Measurements from ENCODE around the gene DDIT4.
"Not testable (repeated sequence)": the region's sequence is repeated elsewhere in the genome, so short reads cannot be mapped to it uniquely, and the experiment has no call there.

The DDIT4 gene

DNA sequence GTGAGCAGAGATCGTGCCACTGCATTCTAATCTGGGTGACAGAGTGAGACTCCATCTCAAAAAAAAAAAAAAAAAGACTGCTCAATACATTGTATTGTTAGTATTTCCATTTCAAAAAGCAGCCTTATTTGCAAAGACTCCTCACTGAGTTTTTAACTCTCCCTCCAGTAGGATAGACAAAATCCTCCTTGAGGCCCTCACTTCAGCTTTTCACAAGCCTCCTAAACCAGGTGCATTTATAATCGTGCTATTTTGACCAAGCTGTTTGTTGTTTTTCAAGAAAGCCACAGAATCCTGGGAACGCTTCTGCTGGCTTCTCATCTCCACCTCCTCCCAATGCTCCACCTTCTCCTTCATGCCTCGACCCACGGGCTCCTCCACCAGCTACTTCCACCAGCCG lies 6.3 kb upstream of the DDIT4 start:
- no peak for DNase-seq (ENCODE audit: low read depth in 2 of 2)

- no peak for DNase-seq (ENCODE audit: low read depth in 2 of 2)
Measured at GRCh38 chr10:72267819-72268399, 5.8 kb upstream of the DDIT4 start.

- DNase-seq (ENCODE audit: low read depth in 2 of 2), result not testable (repeated sequence)
Measured at GRCh38 chr10:72268475-72269200, 5.1 kb upstream of the DDIT4 start.

DNA sequence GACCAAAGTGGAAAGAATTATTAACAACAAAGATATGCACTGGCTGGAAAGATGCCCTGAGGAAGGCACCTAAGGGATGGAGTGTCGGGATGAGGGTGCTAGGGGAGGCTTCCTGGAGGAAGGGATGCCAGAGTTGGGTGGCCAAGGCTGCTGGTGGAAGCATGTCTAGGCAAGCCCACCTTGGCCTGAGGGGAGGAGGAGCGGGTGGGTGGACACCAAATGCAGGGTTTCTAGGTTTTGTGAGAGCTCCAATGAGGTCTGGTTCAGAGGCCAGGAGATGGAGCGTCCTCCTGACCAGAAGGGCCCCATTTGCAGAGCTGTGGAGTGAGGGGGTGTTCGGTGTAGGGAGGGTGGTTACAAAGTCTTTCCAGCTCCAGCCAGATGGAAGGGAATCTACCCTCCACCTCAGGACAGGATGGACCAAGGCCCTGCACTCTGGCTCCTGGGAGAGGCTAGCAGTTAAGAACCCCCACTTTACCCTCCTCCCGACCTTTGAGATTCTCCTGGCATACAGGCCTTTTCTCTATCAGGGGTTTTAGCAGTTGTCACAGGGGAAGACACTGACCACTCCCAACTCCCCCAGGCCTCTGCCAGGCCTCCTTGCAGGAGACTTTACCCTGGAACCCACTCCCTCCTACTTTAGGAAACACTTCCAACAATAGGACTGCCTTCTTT lies 3.0 kb upstream of the DDIT4 start:
- DNase-seq (ENCODE audit: low read depth in 2 of 2), result no peak

DNA sequence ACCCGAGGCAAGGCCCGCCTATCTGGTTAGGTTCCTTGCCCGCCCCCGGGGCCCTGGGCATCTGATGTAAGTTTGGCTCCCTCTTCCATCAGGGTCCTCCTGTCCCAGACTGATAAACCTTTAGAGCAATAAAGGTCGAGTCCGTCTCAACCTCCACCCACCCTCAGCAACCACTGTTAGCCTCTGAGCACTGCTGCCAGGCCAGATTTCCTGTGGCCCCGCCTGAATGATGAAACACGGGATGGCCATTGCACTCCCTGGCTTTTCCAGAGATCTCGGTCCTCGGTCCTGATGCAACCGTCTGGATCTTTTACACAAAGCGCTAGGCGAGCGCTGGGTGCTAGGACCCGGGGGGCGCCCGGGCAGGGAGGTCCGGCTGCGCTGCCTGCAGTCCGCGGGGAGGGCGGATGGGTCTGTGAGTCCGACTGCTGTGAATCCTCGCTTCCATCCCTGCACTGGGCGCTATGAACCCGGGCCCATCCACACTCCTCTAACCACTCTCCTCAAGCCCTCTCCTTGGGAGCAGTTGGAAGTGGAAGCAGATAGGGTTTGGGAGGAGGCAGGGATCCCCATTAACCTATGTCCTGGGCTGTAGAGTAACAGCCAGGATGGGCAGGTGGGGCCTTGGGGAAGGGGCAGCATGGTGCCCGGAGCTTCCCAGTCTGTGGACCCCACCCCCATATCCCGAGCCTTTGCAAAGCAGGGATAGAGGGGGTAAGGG lies 875 bp upstream of the DDIT4 start:
- no peak for DNase-seq (ENCODE audit: low read depth in 2 of 2)

DNA sequence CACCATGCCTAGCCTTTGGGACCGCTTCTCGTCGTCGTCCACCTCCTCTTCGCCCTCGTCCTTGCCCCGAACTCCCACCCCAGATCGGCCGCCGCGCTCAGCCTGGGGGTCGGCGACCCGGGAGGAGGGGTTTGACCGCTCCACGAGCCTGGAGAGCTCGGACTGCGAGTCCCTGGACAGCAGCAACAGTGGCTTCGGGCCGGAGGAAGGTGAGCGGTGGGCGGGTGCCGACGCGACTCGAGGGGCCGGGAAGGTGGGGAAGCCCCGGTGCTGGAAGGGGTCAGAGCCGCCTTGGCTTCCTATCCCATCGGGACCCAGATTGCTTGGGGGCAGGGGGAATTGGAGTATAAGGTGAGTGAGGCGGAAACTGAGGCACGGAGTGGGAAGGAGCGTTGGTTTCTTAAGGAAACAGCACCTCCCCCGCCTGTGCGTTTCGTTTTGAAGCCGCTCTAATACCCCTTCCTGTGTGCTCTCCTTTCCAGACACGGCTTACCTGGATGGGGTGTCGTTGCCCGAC lies 547 bp downstream of the DDIT4 start:
- DNase-seq (ENCODE audit: low read depth in 2 of 2), result no peak

DNA sequence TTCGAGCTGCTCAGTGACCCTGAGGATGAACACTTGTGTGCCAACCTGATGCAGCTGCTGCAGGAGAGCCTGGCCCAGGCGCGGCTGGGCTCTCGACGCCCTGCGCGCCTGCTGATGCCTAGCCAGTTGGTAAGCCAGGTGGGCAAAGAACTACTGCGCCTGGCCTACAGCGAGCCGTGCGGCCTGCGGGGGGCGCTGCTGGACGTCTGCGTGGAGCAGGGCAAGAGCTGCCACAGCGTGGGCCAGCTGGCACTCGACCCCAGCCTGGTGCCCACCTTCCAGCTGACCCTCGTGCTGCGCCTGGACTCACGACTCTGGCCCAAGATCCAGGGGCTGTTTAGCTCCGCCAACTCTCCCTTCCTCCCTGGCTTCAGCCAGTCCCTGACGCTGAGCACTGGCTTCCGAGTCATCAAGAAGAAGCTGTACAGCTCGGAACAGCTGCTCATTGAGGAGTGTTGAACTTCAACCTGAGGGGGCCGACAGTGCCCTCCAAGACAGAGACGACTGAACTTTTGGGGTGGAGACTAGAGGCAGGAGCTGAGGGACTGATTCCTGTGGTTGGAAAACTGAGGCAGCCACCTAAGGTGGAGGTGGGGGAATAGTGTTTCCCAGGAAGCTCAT lies 1.1 kb downstream of the DDIT4 start:
- no peak for DNase-seq (ENCODE audit: low read depth in 2 of 2)

DNA sequence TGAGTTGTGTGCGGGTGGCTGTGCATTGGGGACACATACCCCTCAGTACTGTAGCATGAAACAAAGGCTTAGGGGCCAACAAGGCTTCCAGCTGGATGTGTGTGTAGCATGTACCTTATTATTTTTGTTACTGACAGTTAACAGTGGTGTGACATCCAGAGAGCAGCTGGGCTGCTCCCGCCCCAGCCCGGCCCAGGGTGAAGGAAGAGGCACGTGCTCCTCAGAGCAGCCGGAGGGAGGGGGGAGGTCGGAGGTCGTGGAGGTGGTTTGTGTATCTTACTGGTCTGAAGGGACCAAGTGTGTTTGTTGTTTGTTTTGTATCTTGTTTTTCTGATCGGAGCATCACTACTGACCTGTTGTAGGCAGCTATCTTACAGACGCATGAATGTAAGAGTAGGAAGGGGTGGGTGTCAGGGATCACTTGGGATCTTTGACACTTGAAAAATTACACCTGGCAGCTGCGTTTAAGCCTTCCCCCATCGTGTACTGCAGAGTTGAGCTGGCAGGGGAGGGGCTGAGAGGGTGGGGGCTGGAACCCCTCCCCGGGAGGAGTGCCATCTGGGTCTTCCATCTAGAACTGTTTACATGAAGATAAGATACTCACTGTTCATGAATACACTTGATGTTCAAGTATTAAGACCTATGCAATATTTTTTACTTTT lies 1.8 kb downstream of the DDIT4 start:
- no peak for DNase-seq (ENCODE audit: low read depth in 2 of 2)

GRCh38 chr10:72276013-72276387 lies 2.3 kb downstream of the DDIT4 start:
- no peak for DNase-seq (ENCODE audit: low read depth in 2 of 2)

GRCh38 chr10:72276421-72277339 lies 3.0 kb downstream of the DDIT4 start:
- DNase-seq (ENCODE audit: low read depth in 2 of 2), result no peak

DNA sequence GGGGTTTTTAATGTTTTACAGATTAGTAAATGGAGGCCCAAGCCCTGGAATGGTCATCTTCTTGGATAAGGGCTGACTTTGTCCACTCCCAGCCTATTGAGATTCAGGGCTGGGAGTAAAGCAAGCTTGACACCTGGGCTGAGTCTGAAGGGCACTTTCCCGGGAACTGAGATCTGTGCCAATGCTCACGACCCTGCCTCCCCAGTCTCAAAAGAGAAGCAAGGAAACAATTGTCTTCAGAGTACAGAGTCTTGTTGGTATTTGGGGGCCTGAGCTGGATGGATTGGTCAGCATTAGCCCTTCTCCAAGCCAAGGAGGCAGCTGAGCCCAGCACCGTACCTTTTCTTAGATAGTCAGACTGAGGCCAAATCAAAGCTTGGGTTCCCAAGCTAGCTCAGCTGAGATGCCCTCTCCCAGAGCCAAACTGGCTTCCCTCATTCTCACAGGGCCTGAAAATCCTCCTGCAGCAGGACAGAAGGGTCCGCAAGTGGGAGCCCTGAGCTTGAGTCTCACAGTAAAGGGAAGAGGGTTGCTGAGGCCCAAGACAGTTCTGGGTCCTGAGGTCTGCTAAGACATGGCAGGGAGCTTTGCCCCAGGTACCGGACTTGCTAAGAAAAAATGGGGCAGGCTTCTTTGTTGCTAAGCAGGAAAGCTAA lies 3.7 kb downstream of the DDIT4 start:
- no peak for DNase-seq (ENCODE audit: low read depth in 2 of 2)

- no peak for DNase-seq (ENCODE audit: low read depth in 2 of 2)
Measured at GRCh38 chr10:72277996-72278667, 4.4 kb downstream of the DDIT4 start.

DNA sequence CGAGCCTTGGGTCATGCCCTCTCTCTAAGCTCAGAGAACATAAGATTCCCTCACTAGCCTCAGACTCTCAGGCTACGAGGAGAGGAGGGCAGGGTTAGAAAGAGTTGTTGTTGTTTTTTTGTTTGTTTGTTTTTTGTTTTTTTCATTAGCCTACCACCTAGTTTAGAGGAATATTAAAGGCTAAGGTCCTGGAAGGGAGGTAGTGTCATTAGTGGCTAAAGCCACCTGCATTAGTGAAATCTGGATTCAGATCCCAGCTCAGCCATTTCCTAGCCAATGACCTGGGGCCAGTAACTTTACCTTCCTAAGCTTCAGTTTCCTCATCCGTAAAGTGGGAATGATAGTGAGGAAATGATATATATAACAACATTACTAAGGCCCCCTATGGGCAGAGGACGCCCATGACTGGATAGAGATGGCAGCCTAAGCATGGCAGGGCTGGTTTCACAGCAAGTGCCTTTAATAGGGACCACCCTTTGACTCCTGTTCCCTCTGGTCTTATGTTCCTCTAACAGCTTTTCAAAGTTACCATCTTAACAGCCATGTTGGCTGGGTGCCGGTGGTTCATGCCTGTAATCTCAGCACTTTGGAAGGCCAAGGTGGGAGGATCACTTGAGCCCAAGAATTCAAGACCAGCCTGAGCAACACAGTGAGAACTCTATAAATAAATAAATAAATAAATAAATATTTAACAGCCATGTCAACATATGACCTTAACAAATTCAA lies 5.1 kb downstream of the DDIT4 start:
- no peak for DNase-seq (ENCODE audit: low read depth in 2 of 2)

DNA sequence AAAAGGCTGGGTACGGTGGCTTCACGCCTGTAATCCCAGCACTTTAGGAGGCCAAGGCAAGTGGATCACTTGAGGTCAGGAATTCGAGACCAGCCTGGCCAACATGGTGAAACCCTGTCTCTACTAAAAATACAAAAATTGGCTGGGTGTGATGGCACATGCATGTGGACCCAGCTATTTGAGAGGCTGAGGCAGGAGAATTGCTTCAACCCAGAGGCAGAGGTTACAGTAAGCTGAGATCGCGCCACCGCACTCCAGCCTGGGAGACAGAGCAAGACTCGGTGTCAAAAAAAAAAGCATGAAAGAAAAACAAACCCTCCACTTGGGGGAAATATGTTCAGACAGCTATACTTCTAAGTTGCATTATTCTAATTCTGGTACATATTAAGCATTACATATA lies 5.9 kb downstream of the DDIT4 start:
- not testable (repeated sequence) for DNase-seq (ENCODE audit: low read depth in 2 of 2)

DNA sequence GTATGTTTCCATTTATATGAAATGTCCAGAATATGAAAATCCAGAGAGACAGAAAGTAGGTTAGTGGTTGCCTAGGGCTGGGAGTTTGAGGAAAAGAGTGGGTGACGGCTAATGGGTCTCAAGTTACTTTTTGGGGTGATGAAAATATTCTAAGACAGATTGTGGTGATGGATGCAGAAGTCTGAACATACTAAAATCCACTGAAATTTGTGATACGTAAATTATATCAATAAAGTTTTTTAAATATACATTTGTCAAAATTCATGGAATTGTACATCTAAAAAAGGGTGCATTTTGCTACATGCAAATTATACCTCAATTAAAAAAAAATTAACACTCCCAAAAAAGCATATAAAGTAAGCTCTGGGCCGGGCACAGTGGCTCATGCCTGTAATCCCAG lies 9.4 kb downstream of the DDIT4 start:
- DNase-seq (ENCODE audit: low read depth in 2 of 2), result no peak

DNA sequence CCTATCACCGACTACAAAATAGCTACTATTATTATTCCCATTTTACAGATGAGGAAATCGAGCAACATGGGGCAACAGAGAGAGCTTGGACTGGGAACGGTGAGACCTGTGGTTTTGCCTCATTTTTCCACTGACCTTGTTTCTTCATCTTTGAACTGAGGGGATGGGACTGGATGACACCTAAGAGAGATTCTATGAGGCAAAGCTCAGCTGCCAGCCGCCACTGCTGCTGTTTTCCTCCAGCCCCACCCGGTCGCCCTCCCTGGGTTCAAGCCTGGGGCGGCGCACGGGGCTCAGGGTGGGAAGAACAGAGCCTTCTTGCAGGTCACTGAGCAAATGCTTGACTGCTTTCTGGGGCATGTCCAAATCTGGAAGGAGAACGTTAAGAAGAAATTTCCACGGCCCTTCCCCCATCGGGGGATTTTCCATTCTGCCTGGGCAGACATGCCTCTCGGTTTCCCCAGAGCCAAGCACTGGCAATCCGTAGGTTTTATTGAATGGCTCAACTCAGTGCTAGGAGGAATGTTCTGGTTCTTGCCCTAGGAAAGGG lies 12.3 kb downstream of the DDIT4 start:
- no peak for DNase-seq (ENCODE audit: low read depth in 2 of 2)

GRCh38 chr10:72291019-72291532 lies 17.4 kb downstream of the DDIT4 start:
- DNase-seq (ENCODE audit: low read depth in 2 of 2), result no peak

GRCh38 chr10:72292223-72292691 lies 18.5 kb downstream of the DDIT4 start:
- no peak for DNase-seq (ENCODE audit: low read depth in 2 of 2)

All from stimulated activated CD8-positive, alpha-beta memory T cell treated with anti-CD3 and anti-CD28 coated beads, Interleukin-15, amount 100 ng/mL, for 4 hours (primary cell).